GM12874 (cell line): ENCODE results near the gene GFOD2.

Experiments used
- TF ChIP-seq, protein P1 (sequence below): IDR thresholded peaks from 2 replicates; pipeline ENCODE4 v1.5.1; 2011; ENCODE audit warnings: low read depth, mild to moderate bottlenecking, control low read depth, low read length, moderate library complexity; ENCODE audit not compliant: insufficient read depth

The GFOD2 gene

DNA sequence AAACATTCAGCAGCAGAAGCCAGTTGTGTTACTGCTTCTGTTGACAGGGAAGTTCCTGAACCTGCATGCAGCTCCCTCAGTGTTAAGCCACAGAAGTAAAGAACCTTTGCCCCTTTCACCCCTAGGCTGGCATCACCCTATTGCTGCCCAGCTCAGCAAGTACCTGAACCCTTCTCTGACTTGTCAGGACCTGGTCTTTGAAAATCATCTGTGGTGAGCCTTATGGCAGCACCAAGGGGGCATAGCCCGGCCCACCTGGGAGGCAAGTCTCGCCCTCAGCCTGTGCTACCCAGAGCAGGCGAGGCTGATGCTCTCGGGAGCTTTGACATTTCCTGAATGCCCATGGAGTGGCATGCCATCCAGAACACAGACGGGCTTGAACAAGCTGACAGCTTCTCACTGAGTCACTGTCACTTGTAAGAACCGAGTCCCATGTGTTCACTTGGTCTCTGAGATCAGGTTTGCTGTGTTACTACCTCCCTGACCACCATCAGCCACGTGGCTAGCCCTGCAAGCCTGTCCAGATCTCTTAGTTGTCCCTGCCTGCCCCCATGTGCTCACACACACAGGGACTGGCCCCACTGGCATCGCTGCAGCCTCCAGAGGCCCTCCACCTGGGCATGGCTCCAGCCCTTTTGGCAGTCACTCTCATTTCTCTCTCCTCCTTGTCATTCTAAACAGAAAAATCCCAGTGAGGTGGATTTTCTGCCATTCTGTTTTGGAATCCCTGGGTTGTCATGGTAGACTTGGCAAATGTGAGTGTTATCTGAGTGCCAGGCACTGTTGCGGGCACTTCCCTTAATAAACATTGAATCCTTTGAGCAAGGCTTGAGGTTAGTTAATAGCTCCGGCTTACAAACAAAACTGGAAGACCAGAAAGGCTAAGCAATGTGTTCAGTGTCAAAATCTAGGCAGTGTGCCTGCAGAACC lies 77.1 kb downstream of the GFOD2 start:
- TF ChIP-seq, protein P1, sequence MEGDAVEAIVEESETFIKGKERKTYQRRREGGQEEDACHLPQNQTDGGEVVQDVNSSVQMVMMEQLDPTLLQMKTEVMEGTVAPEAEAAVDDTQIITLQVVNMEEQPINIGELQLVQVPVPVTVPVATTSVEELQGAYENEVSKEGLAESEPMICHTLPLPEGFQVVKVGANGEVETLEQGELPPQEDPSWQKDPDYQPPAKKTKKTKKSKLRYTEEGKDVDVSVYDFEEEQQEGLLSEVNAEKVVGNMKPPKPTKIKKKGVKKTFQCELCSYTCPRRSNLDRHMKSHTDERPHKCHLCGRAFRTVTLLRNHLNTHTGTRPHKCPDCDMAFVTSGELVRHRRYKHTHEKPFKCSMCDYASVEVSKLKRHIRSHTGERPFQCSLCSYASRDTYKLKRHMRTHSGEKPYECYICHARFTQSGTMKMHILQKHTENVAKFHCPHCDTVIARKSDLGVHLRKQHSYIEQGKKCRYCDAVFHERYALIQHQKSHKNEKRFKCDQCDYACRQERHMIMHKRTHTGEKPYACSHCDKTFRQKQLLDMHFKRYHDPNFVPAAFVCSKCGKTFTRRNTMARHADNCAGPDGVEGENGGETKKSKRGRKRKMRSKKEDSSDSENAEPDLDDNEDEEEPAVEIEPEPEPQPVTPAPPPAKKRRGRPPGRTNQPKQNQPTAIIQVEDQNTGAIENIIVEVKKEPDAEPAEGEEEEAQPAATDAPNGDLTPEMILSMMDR = no peak

DNA sequence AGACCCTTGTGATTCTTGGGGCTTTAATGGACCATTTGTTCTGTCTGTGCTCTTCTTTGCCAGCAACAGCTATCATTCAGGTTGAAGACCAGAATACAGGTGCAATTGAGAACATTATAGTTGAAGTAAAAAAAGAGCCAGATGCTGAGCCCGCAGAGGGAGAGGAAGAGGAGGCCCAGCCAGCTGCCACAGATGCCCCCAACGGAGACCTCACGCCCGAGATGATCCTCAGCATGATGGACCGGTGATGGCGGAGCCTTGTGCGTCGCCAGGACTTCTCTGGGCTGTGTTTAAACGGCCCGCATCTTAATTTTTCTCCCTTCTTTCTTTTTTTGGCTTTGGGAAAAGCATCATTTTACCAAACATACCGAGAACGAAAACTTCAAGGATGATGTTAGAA lies 81.5 kb downstream of the GFOD2 start:
- TF ChIP-seq, protein P1 = no peak

- TF ChIP-seq, protein P1 = no peak
Observed at GRCh38 chr16:67636713-67637112, 82.4 kb downstream of the GFOD2 start.

DNA sequence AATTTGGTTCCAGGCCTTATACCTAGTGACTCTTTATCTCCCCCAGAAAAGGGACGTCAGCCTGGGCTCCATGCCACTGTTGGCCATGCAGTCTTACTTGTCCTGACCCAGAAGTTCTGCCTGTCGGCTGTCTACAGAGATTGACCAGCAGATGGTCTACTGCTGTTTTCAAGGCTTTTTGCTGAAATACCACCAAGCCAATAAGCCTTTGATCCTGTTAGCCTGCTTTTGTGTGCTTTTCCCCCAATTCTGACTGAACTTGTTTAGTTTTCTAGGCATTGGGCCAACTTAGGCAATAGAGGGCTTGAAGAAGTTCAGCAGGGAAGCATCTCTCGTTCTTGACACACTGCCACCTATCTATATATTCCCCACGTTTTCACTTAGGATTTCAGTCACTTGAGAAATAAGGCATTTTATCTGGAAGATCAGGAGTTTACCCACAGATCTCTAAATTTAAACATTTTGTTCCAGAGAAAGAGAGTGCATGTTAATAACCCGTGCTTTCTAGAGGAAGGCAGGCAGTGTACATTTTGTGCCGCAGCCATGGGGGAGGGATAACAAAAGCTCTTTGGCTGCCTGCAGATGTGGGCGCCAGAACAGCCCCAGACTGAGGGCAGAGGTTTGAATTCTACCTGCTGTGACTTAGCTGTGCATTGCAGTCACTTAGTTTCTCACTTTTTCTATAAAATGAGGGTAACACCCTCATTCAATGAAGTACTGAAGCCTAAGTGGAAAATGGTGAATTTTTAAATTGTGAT lies 86.5 kb downstream of the GFOD2 start:
- TF ChIP-seq, protein P1 = no peak

DNA sequence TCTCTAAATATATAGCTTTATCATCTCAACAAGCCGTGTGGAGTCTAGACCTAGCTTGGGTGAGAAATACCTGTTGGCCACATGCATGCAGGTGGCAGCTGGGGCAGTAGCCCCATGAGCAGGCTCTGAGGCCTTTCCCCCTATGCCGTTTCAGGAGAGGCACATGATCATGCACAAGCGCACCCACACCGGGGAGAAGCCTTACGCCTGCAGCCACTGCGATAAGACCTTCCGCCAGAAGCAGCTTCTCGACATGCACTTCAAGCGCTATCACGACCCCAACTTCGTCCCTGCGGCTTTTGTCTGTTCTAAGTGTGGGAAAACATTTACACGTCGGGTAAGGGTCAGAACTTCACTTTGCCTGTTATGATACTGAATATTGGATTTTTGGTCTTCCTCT lies 90.9 kb downstream of the GFOD2 start:
- TF ChIP-seq, protein P1 = no peak
